Prostate gland (tissue), 2 donors: ENCODE results near the gene MT1E. TPM values are rescaled to one million over a fixed set of nuclear protein-coding genes. Genes with fewer than 3 reads are reported as not detected.
"Not testable (repeated sequence)": the region's sequence is repeated elsewhere in the genome, so short reads cannot be mapped to it uniquely, and the experiment has no call there.

ENCODE experiments used
- DNase-seq: peaks from one replicate; pipeline ENCODE4 v3.0.0-alpha.2; 2019; ENCODE audit warnings: low spot score
- H3K27ac ChIP-seq, 2 donors: fragments of 200-600 bp; sonication (generic); 2 replicates each; pipeline ENCODE4 v1.5.1; 2017 to 2019
- H3K27me3 ChIP-seq: fragments of 200-600 bp; sonication (generic); replicated peaks from 2 replicates; pipeline ENCODE4 v1.5.1; 2019; ENCODE audit not compliant: insufficient read depth
- H3K36me3 ChIP-seq, 2 donors: fragments of 200-600 bp; sonication (generic); 1 replicate in 1 of 2; 2 replicates in 1 of 2; pipeline versions ENCODE4 v1.5.1 to v1.8.1; 2017 to 2019
- H3K4me1 ChIP-seq: fragments of 200-600 bp; sonication (generic); replicated peaks from 2 replicates; pipeline ENCODE4 v1.5.1; 2019
- H3K4me3 ChIP-seq, 2 donors: fragments of 200-600 bp; sonication (generic); 2 replicates each; pipeline ENCODE4 v1.5.1; 2017 to 2019
- H3K9me3 ChIP-seq: fragments of 200-600 bp; sonication (generic); 2 replicates; pipeline ENCODE4 v1.5.1; 2017
- POLR2A ChIP-seq: fragments of 450-650 bp; IDR thresholded peaks from one replicate; pipeline ENCODE4 v1.6.1; 2016; ENCODE audit warnings: antibody characterized with exemption, mild to moderate bottlenecking
- POLR2AphosphoS5 ChIP-seq: sonication (generic); formaldehyde crosslinking; IDR thresholded peaks from one replicate; pipeline ENCODE4 v1.6.1; 2017; ENCODE audit warnings: antibody characterized with exemption
- WGBS: methylation state at CpG from one replicate; pipeline ENCODE4 v1.1.5; 2018; 5-methylcytosine and 5-hydroxymethylcytosine counted together
- intact Hi-C: fragments of 100-400 bp; cut with DNase I; formaldehyde crosslinking; loops from one replicate; pipeline ENCODE4 v1.14.2; 2022
- total RNA-seq, 2 donors: library from RNA; depleted of rRNA; stranded (reverse); fragments of >200 nt; gene quantifications; one replicate each; pipeline ENCODE4 v1.1.0, GENCODE V29; 2016
- TF ChIP-seq, protein P1 (sequence below), 4 experiments: fragments of 200-600 bp in 2 of 4; fragments of 450-650 bp in 2 of 4; sonication (generic) in 2 of 4; IDR thresholded peaks; 1 replicate in 3 of 4; 2 replicates in 1 of 4; pipeline ENCODE4 v1.5.1; 2016 to 2019; ENCODE audit warnings: antibody characterized with exemption in 4 of 4, mild to moderate bottlenecking in 2 of 4, moderate library complexity in 2 of 4

The MT1E gene
- 100 to 1,000 TPM; 110 to 339 TPM for total RNA-seq

DNA sequence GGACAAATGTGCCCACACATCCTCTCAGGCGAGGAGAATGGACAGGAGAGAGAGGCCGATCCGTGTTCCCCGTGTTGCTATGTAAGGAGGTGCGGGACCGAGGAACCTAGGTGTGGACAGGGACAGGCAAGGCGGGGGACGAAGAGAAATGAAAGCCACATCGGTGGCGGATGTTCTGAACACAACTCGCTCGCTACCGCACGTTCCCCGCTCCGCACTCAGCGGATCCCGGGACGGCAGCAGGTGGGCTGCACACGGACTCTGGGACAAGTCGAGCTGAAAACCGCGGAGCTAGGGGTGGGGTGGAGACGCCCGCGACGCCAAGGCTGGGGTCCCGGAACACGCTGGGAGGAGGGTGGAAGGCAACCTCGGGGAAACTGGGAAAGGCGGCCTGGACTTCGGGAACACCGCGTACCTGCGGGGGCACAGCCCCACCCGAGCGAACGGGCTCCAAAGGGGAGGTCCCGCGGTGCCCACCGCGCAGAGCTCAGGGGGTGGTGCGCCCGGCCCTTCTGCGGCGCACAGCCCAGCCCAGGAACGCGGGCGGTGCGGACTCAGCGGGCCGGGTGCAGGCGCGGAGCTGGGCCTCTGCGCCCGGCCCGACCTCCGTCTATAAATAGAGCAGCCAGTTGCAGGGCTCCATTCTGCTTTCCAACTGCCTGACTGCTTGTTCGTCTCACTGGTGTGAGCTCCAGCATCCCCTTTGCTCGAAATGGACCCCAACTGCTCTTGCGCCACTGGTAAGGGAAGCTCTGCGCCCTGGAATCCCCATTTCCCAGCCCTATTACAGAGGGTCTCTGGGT lies at the start of gene MT1E:
TSS of gene MT1E (plus strand) at position 642 of the 803 bp plus-strand sequence. CDS start at position 713, 71 bp downstream.
- WGBS, result 11% methylated on average over 37 of the region's 62 CpGs
- peak within 1 kb of the TSS; percentile 68 to 82 for H3K27ac ChIP-seq
- TF ChIP-seq POLR2A, result peak; percentile 39
- peak; percentile 18 for TF ChIP-seq POLR2AphosphoS5
- TF ChIP-seq, protein P1, sequence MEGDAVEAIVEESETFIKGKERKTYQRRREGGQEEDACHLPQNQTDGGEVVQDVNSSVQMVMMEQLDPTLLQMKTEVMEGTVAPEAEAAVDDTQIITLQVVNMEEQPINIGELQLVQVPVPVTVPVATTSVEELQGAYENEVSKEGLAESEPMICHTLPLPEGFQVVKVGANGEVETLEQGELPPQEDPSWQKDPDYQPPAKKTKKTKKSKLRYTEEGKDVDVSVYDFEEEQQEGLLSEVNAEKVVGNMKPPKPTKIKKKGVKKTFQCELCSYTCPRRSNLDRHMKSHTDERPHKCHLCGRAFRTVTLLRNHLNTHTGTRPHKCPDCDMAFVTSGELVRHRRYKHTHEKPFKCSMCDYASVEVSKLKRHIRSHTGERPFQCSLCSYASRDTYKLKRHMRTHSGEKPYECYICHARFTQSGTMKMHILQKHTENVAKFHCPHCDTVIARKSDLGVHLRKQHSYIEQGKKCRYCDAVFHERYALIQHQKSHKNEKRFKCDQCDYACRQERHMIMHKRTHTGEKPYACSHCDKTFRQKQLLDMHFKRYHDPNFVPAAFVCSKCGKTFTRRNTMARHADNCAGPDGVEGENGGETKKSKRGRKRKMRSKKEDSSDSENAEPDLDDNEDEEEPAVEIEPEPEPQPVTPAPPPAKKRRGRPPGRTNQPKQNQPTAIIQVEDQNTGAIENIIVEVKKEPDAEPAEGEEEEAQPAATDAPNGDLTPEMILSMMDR (IDR thresholded peaks at IDR 0.05), result no peak
- H3K27me3 ChIP-seq, result no peaks in the 10 kb centered on the region
- peak within 1 kb of the TSS; percentile 31 to 54 for H3K4me3 ChIP-seq
- no peaks in the 10 kb centered on the region for H3K36me3 ChIP-seq
- H3K9me3 ChIP-seq, result no peaks in the 10 kb centered on the region
- intact Hi-C loops, result no loop called here
- DNase-seq, result peak; percentile 50
- no peaks in the 10 kb centered on the region for H3K4me1 ChIP-seq

DNA sequence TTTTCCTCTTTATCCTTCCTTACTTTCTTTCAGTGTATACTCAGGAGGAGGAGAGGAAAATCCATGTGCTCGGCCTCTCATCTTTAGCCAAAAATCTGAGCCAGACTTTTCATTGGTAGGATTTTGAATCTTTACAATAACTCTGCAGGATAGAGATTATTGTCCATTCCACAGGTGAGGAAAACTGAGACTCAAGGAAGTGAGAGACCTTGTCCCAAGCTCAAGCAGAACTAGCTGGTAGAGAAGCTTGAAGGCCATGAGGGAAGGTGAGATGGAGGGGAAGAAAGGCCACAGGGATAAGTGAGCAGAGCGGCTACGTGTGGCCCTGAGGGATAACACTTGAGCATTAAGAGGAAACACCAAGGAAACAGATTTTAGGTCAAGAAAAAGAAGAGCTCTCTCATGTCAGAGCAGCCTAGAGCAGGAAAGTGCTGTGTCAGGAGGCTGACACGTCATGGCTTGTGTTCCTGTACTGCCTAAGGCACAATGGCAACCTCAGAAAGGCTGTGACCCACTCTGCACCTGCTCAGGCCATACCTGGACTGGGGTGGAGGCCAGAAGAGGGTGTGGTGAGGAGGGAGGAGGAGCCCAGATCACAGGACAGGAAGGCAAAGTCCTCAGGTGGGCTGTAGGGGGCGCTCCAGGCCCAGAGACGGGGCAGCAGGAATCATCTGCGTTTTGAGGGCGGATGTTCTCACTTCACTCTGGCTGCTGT lies 48.8 kb upstream of the MT1E start:
- no peak overlapping the region for H3K4me3 ChIP-seq
- H3K36me3 ChIP-seq, result no peaks in the 10 kb centered on the region
- DNase-seq, result peak; percentile 67
- no peaks in the 10 kb centered on the region for H3K9me3 ChIP-seq
- H3K4me1 ChIP-seq, result no peaks in the 10 kb centered on the region
- intact Hi-C loops, result no loop called here
- no peak overlapping the region for H3K27ac ChIP-seq
- TF ChIP-seq POLR2A (no peak), POLR2AphosphoS5 (peak; percentile 29)
- TF ChIP-seq, protein P1 (IDR thresholded peaks at IDR 0.05), result peak; percentile 23 to 79 (median 72)
- WGBS, result 39% methylated on average over 8 of the region's 8 CpGs
- H3K27me3 ChIP-seq, result no peaks in the 10 kb centered on the region

DNA sequence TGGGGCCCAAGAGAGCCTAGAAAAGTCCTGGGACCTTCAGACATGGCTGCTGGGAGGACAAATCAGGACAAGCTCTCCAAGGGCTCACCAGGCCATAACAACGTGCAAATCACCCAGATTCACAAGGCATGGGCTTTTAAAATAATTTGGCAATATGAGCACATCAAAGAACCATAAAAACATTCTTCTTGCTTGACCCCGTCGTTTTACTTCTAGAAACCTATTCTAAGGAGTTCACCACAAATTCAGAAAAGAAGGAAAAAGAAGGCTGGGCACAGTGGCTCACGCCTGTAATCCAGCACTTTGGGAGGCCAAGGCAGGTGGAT lies 48.3 kb upstream of the MT1E start:
- TF ChIP-seq, protein P1 (IDR thresholded peaks at IDR 0.05), result no peak
- no peak for TF ChIP-seq POLR2AphosphoS5
- no peak for TF ChIP-seq POLR2A
- Histone ChIP-seq H3K27ac (no peak overlapping the region), H3K4me1 (no peaks in the 10 kb centered on the region), H3K27me3 (no peaks in the 10 kb centered on the region), H3K9me3 (no peaks in the 10 kb centered on the region), H3K4me3 (no peak overlapping the region), H3K36me3 (no peaks in the 10 kb centered on the region)
- 58% methylated on average over 4 of the region's 4 CpGs for WGBS
- DNase-seq, result no peak
- intact Hi-C loops, result no loop called here

DNA sequence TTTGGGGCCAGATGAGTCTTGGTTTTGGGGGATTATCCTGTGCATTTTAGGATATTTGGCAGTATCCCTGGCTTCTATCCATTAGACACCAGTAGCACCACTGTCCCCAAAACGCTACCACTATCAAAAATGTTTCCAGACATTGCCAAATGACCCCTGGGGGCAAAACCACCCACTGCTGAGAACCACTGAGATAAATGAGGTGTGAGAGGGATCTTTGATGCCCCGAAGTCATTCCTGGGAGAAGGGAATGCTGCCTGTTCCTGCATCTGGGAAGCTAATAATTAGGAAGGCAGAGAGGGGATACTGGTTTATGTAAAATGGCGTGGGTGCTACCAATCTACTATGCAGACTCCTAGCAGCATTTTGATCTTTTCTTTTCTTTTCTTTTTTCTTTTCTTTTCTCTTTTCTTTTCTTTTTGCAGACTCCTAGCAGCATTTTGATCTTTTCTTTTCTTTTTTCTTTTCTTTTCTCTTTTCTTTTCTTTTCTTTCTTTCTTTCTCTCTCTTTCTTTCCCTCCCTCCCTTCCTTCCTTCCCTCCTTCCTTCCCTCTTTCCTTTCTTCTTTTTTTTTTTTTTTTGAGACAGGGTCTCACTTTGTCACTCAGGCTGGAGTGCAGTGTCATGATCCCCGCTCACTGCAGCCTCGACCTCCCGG lies 45.1 kb upstream of the MT1E start:
- H3K9me3 ChIP-seq, result no peaks in the 10 kb centered on the region
- DNase-seq, result no peak
- H3K27me3 ChIP-seq, result no peaks in the 10 kb centered on the region
- no peaks in the 10 kb centered on the region for H3K36me3 ChIP-seq
- no peaks in the 10 kb centered on the region for H3K4me1 ChIP-seq
- H3K4me3 ChIP-seq, result no peak overlapping the region
- WGBS, result 83% methylated on average over 6 of the region's 6 CpGs
- no peak overlapping the region for H3K27ac ChIP-seq
- TF ChIP-seq POLR2AphosphoS5, result no peak
- TF ChIP-seq POLR2A, result no peak
- intact Hi-C loops, result no loop called here

DNA sequence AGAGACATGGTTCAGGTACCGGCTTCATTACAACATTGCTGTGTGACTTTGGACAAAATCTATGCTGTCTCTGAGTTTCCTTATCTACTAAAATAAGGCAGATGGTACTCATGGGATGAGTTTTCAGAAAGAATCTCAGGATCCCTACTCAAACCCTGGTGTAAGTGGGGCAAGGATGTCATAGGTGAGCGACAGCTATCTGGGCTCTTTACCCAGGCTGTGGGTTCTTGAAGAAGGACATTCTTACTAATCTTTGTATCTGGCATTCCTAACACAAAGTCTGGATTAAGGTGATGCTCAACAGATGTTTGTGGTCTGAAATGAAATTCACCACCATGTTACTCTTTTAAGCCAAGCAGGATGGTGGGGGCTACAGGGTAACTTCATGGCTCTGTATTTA lies 42.7 kb upstream of the MT1E start:
- 100% methylated on average over 2 of the region's 2 CpGs for WGBS
- H3K4me3 ChIP-seq, H3K27me3 ChIP-seq, H3K9me3 ChIP-seq, DNase-seq, H3K36me3 ChIP-seq, intact Hi-C loops, H3K27ac ChIP-seq, H3K4me1 ChIP-seq: not testable (repeated sequence)
